Ishikawa (cell line): Measurements from ENCODE around the gene PSORS1C1.

Experiments
- CEBPB ChIP-seq: IDR thresholded peaks from 2 replicates; pipeline ENCODE4 v1.6.1; 2012
- CREB1 ChIP-seq: IDR thresholded peaks from 2 replicates; pipeline ENCODE4 v1.6.1; 2012; ENCODE audit warnings: low read depth
- EGR1 ChIP-seq: IDR thresholded peaks from 2 replicates; pipeline ENCODE4 v1.6.1; 2012
- EP300 ChIP-seq: IDR thresholded peaks from 2 replicates; pipeline ENCODE4 v1.6.1; 2012; ENCODE audit warnings: borderline replicate concordance
- FOXM1 ChIP-seq: IDR thresholded peaks from 2 replicates; pipeline ENCODE4 v1.6.1; 2012; ENCODE audit warnings: low read depth, borderline replicate concordance
- NFIC ChIP-seq: IDR thresholded peaks from 2 replicates; pipeline ENCODE4 v1.6.1; 2012
- RAD21 ChIP-seq: IDR thresholded peaks from 2 replicates; pipeline ENCODE4 v1.6.1; 2012; ENCODE audit warnings: low read depth
- TAF1 ChIP-seq: IDR thresholded peaks from 2 replicates; pipeline ENCODE4 v1.6.1; 2012; ENCODE audit warnings: low read depth, mild to moderate bottlenecking
- TCF12 ChIP-seq: IDR thresholded peaks from 2 replicates; pipeline ENCODE4 v1.6.1; 2012; ENCODE audit warnings: low read depth
- TEAD4 ChIP-seq: IDR thresholded peaks from 2 replicates; pipeline ENCODE4 v1.6.1; 2012
- YY1 ChIP-seq: IDR thresholded peaks from 2 replicates; pipeline ENCODE4 v1.6.1; 2012; ENCODE audit warnings: low read depth
- ZBTB7A ChIP-seq: IDR thresholded peaks from 2 replicates; pipeline ENCODE4 v1.6.1; 2012; ENCODE audit warnings: low read depth
- TF ChIP-seq, protein P1 (sequence below): IDR thresholded peaks from 2 replicates; pipeline ENCODE4 v1.6.1; 2012
- TF ChIP-seq, protein P2 (sequence below): IDR thresholded peaks from 2 replicates; pipeline ENCODE4 v1.6.1; 2012
- TF ChIP-seq, protein P3 (sequence below): IDR thresholded peaks from 2 replicates; pipeline ENCODE4 v1.6.1; 2012; ENCODE audit warnings: low read depth, mild to moderate bottlenecking

PSORS1C1 gene

DNA sequence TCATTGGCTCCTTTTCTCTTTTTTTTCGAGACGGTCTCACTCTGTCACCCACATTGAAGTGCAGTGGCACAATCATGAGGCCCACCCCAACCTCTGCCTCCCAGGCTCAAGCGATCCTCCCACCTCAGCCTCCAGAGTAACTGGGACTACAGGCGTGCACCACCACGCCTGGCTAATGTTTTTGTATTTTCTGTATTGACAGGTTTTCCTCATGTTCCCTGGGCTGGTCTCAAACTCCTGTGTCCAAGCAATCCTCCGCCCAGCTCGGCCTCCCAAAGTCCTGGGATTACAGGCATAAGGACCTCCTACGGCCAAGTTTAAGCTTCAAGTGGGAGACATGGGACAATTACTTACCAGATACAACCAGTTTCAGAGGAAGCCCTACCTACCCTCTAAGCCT lies 65.3 kb downstream of the PSORS1C1 start:
- TF ChIP-seq, protein P1, sequence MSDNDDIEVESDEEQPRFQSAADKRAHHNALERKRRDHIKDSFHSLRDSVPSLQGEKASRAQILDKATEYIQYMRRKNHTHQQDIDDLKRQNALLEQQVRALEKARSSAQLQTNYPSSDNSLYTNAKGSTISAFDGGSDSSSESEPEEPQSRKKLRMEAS = no peak
- TF ChIP-seq NFIC (no peak), FOXM1 (no peak), TCF12 (no peak), ZBTB7A (no peak), EP300 (no peak), TEAD4 (no peak), TAF1 (no peak), CEBPB (no peak), CREB1 (no peak), RAD21 (no peak), EGR1 (no peak), YY1 (no peak)
- TF ChIP-seq, protein P2, sequence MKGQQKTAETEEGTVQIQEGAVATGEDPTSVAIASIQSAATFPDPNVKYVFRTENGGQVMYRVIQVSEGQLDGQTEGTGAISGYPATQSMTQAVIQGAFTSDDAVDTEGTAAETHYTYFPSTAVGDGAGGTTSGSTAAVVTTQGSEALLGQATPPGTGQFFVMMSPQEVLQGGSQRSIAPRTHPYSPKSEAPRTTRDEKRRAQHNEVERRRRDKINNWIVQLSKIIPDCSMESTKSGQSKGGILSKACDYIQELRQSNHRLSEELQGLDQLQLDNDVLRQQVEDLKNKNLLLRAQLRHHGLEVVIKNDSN = no peak
- TF ChIP-seq, protein P3, sequence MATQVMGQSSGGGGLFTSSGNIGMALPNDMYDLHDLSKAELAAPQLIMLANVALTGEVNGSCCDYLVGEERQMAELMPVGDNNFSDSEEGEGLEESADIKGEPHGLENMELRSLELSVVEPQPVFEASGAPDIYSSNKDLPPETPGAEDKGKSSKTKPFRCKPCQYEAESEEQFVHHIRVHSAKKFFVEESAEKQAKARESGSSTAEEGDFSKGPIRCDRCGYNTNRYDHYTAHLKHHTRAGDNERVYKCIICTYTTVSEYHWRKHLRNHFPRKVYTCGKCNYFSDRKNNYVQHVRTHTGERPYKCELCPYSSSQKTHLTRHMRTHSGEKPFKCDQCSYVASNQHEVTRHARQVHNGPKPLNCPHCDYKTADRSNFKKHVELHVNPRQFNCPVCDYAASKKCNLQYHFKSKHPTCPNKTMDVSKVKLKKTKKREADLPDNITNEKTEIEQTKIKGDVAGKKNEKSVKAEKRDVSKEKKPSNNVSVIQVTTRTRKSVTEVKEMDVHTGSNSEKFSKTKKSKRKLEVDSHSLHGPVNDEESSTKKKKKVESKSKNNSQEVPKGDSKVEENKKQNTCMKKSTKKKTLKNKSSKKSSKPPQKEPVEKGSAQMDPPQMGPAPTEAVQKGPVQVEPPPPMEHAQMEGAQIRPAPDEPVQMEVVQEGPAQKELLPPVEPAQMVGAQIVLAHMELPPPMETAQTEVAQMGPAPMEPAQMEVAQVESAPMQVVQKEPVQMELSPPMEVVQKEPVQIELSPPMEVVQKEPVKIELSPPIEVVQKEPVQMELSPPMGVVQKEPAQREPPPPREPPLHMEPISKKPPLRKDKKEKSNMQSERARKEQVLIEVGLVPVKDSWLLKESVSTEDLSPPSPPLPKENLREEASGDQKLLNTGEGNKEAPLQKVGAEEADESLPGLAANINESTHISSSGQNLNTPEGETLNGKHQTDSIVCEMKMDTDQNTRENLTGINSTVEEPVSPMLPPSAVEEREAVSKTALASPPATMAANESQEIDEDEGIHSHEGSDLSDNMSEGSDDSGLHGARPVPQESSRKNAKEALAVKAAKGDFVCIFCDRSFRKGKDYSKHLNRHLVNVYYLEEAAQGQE = no peak

DNA sequence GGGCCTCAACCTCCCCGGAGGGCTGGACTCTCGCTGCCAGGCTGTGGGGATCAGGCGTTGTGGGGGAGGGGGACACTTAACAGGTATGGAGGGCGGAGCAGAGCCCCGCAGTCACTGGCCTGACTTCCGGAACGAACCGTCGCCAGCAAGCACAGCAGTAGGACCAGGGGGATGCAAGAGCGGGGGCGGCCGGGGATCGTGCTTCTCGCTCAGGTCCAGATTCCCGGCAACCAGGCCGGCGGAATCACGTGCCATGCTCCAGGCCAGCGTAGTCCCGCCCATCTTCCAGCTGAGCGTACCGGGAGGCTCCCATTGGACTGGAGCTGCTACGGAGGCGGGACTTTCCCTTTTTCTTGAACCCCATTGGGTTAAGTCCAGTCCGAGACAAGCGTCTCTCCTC lies 65.9 kb downstream of the PSORS1C1 start:
- TF ChIP-seq NFIC (no peak), TAF1 (no peak), RAD21 (no peak), TCF12 (no peak), FOXM1 (no peak), YY1 (no peak), ZBTB7A (no peak), CREB1 (no peak), CEBPB (no peak), EGR1 (no peak), EP300 (no peak), TEAD4 (no peak)
- TF ChIP-seq, protein P1 = no peak
- TF ChIP-seq, protein P2 = no peak
- TF ChIP-seq, protein P3 = no peak

DNA sequence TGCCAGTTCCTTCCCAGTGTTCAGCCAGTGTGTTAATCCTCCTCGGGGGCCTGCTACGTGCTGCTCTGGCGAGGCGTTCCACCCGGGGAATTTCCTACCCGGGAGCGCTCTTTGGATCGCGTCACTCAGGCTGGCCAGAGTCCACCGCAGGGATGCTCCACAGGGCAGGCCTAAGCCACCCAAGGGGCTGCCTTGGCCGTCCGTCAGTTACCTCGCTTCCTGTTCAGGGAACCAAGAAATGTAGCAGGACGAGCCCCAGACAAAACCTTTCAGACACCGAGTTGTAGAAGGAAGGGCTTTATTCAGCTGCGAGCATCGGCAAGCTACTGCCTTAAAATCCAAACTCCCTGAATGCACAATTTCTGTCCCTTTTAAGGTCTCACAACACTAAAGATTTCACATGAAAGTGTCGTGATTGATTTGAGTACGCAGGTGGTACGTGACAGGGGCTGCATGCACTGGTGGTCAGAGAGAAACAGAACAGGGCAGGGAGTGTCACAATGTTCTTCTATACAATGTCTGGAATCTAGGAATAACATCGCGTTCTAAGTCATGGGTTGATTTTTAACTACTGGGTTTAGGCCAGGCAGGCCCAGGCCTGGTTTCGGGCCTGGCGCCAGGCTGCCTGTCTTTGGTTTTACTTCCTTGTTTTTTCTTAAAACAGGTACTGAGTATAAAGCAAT lies 71.6 kb downstream of the PSORS1C1 start:
- TF ChIP-seq ZBTB7A (no peak), RAD21 (no peak), YY1 (no peak)
- TF ChIP-seq, protein P2 = no peak

DNA sequence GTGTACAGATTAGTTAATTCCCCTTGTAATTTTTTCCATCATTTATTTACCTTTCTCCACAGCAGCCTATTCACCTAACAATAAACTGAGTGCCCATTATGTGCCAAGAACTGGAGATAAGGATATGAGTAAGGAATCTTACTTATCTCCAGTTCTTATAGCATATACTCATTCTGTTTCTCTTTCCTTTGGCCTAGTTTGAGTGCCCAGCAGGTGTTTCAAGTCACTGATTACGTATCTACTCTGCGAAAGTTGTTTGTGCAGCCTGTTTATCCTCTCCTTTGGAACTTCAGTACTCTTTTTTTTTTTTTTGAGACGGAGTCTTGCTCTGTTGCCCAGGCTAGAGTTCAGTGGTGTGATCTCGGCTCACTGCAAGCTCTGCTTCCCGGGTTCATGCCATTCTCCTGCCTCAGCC lies 73.2 kb downstream of the PSORS1C1 start:
- TF ChIP-seq EP300 (no peak), NFIC (no peak), CREB1 (no peak), FOXM1 (no peak), YY1 (no peak), TCF12 (no peak), TEAD4 (no peak), RAD21 (no peak), EGR1 (no peak)
- TF ChIP-seq, protein P2 = no peak
- TF ChIP-seq, protein P3 = no peak
- TF ChIP-seq, protein P1 = no peak
